HCEC 1CT (cell line): ENCODE measurements around the gene PSAT1.
"Not testable (repeated sequence)": the region's sequence is repeated elsewhere in the genome, so short reads cannot be mapped to it uniquely, and the experiment has no call there.

Source experiments
- DNase-seq: peaks from one replicate; pipeline ENCODE4 v3.0.0-alpha.2; 2017

Gene PSAT1

DNA sequence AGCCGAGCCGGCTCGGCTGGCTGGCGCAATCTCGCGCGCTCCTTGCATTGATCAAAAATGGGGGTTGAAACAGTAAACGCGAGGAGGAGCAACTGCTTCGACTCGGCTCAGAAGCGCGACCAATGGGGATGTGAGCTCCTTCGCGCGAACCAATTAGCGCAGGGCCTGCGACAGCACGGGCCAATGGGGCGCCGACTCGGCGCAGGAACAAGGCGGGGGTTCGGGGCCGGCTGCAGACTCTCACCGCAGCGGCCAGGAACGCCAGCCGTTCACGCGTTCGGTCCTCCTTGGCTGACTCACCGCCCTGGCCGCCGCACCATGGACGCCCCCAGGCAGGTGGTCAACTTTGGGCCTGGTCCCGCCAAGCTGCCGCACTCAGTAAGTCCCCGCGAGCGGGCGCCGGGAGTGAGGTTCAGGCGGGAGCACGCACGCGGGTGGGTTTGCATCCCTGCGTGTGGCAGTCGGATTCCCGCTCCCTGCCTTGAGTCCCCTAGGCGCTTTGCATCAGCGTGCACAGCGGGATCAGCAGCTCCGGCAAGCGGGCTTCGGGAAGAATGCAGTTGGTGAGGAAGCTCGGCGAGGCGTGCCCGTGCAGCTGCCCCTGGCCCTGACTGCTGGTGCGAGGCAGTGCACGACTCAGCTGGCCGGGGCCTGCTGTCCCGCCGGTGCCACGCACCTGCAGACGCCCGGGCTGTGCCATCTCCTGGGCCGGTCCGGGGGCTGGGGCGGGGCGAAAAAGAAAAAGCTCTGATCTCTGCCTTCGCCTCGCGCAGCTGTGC is at the start of gene PSAT1:
Gene PSAT1, plus strand, starts transcription at position 233 of the 779 bp plus-strand sequence. Its CDS starts 86 bp downstream, at position 319.
- peak; percentile 96 for DNase-seq

DNA sequence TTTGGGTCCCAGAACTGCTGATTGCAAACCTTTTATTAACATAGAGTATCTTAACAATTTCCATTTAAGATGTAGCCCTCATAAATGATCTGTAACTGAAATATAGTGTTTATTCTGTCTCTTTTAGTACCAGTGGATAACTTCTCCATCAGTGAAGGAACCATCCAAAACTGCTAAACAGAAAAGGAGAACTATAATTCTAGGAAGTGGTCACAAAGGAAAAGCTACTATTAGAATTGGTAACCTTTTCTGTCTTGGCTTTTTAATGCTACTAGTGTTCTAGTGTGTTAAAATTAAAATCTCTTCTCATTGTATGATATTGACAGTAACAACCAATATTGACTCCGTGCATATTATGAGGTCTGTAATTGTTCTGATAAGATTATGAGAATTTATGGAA is 48.3 kb upstream of the PSAT1 start:
- DNase-seq, result no peak

DNA sequence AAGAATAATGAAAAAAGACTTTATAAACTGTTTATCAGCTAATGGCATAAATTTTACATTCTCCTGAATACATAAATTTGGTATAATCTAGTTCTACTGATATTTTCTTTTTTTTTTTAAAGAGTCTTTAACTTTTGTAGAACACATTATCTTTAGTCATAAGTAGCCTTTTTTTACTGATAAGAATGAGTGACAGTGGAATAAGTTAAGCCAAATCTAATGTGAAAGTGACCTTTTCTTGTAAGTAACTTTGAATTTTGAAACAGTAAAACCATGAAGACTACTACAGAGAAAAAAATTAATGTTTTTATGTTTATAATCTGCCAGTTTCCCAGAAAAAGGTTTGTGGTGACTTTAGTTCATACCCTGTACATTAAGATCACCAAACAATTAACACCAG is 47.4 kb upstream of the PSAT1 start:
- no peak for DNase-seq

DNA sequence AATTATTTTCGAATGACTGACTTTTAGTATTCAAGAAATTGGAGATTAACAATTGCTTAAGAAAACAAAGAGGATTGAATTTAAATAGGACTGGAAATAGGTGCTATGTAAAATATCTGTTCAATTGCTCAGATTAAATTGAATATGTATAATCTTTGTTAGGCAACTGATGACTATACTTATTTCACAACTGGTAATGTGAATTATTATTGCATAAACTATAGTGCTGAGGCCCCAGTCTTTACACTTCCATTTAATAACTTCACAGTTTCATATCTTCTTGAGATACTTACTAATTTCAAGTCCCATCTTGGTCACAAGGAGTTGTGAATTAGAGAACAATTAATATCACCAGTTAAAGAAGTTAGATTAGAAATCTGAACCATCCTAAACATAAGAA is 44.3 kb upstream of the PSAT1 start:
- no peak for DNase-seq

DNA sequence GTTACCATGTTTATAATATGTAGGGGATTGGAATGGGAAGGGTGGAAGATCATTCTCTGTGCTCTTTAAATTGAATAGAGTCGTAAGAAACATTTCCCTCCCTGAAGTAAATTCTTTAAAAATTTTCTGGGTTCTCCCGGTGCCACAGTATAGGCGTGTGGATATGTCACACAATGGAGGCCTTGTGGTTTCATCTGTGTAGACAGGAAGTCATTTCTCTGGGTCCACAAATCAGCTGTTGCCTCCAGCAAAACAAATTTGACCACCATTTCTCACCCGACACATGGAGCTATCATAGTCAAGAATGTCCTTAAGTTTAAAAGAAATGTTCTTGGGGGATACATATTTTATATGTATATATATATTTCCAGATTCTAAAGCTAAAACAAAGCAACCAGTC is 43.6 kb upstream of the PSAT1 start:
- DNase-seq, result no peak

DNA sequence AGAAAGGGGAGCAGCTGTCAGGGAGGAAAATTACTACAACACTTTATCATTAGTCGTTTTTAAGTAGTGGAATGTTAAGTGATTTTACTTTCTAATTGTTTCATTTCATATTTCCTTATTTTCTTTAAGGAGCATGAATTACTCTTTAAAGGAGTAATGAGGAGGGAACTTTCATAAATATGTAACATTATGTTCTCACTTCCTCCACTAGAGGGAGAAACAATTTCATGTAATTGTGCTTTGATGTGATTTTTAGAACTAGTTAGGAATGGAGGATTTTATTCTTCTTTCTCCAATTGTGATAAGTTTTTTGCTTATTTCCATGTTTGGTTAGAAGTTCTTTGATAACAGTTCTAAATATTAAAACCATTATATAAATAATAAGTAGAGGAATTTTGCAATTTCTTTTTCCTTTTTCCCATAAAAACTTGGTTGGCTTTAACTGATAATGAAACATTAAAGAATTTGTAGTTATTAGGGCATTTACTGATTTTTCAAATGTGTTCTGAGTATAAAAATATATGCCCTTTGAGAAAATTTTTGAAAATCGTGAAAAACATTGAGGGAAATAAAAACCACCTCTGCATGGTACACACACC is 35.4 kb upstream of the PSAT1 start:
- peak; percentile 39 for DNase-seq

DNA sequence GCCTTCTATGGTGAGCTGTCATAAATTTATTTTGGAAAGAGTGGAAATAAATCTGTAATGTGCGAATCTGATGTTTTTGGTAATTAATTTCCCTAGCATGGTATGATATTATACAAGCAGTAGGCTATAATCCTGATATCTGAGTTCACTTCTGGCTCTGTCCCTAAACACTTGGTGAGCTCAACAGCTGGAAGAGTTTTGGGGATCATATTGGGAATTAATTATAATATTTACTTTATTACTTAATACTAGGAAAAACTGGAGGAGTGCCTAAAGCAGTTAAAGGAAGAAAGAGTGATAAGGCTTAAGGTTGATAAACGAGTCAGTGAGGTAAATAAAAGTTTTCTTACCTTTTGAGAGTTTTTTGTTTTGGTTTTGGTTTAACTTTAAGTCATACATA is 34.3 kb upstream of the PSAT1 start:
- DNase-seq, result no peak

DNA sequence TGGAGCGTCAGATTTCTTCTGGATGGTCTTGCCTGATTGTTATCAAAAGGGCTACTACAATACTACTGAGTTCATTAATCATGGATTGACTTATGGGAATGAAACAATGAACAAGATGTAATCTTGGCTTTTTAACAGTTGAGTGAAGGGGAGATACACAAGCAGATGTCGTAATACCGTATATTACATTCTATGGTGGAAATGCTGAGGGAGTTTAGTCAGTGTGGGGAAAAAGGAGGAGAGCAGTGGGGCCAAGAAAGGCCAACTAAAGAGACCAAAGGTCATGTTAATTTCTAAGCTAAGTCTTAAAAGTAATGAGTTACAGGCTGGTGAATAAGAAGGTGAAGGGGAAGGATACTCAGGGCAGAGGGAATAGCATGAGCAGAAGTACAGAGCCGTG is 29.0 kb upstream of the PSAT1 start:
- DNase-seq, result no peak

DNA sequence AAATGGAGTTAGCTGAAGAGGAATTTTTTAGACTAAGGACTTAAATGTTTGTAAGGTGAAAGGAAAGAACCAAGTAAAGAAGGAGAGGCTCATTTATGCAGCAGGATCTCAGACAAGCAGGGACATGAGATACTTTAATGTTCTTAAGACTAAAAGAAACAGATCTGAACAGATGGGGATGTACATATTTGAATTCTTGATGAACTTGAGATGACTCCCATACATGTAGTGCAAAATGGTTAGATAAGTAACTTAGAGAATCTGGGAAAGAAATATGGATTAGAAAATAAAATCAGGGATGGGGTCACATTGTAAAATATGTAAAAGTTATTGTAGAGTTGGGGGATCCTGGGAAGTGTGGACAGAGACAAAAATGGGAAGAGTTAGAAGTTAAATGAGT is 27.1 kb upstream of the PSAT1 start:
- DNase-seq, result no peak

DNA sequence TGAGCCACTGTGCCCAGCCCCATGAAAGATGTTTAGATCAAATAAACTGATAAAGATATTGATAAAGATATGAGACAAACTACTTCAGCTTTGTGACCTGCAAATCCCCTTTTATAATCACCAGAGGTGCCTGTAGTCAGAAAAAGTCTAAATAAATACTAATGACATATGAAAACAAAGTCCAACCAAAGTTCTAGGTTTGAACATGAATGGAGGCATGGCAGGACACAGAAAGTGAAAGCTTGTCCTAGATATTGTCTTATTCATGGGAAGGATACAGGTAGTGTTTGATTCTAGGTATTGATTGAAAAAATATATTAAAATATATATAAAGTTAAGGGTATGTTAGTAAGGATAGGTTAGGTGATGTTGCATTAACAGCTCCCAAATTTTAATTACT is 24.6 kb upstream of the PSAT1 start:
- no peak for DNase-seq

DNA sequence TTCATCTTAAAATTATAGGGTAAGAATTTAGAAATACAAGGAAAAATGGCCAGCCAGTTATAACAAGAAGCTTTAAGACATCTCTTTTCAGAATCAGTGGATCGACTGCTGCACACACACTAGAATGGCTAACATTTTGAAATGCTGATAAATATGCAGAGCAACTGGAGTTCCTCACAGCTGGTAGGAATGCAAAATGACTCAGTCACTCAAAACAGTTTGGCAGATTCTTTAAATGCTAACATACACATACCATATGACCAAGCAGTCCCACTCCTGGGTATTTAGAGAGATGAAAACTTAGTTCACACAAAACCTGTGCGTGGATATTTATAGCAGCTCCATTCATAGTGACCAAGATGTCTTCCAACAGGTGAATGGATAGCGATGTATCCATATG is 23.2 kb upstream of the PSAT1 start:
- peak; percentile 20 for DNase-seq

DNA sequence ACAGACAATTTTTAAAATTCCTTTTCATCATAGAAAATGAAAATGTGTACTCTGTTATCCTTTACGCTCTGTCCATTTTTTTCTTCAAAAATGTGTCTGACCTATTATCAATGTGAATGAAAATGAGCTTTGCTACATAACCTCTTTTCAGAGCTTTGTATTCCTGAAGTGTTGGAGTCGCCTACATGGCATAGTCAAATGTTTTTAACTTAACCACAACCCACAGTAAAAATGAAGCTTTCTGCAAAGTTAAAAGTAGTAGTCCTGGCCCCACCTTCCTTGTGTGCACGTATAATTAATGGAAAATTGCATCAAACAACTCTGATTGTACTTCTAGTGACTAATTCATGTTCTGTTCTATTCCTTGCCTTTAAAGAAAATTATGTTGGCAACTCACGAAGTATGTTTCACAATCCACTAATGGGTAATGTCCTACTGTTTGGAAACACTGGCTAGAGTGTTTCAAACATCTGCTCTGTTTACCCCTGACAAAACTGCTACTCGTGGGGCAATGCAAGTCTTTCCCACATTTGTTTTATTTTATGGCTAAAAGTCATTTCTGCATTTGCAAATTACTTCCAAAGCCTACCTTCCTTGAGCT is 18.6 kb upstream of the PSAT1 start:
- DNase-seq, result peak; percentile 76

DNA sequence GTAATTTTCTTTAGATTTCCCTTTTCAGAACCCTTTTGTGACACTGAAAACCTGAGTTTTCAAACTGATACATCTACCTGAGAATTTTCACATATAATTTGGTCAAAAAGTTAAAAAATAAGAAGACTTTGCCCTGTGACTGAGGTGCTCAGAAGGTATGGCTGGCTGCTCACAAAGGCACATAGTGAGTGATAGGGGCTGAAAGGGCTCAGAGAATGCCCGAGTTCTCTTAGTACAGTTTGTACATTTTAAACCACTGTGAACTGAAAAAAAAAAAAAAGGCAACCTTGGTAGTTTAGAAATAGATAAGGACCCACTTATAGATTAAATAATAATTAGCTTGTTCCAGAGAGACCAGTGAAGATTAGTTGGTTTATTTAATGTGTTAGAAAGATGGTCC is 18.1 kb upstream of the PSAT1 start:
- DNase-seq, result no peak

DNA sequence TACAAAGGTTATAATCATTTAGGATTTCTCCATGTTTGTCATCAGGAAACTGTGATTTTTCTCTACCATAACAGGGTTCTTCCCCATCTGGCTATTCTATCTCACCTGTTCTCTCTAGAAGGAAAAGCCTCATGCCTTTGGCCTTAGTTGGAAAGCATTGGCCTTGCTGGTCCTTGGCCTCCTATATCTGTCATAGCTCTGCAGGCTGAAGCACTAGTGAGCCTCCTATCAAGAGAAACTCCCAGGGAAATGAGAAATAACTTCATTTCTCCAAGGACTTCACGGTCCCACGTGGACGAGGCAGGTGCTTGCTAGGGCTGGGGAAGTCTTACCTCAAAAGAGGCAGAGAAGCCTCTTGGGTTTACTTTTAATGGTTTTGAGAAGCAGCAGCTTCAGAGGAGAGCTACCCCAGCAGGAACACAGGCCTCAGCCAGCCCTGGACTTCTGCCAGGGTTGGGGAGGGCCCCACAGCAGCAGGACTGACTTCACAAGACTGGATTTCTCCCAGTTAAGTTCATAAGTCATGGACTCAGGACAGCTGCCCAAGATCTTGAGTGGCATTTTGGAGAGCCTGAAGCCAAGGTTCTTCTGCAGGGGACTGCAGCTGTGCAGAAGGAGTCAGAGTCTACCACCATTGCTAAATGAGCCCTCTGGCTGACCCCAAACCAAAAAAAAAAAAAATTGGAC is 15.8 kb upstream of the PSAT1 start:
- peak; percentile 14 for DNase-seq

DNA sequence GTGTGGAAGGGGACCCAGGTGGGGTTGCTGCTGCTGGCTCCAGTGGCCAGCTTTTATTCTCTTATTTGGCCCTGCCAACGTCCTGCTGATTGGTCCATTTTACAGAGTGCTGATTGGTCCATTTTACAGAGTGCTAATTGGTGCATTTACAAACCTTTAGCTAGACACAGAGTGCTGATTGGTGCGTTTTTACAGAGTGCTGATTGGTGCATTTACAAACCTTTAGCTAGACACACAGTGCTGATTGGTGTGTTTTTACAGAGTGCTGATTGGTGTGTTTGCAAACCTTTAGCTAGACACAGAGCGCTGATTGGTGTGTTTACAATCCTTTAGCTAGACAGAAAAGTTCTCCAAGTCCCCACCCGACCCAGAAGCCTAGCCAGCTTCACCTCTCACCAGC is 12.7 kb upstream of the PSAT1 start:
- DNase-seq, result not testable (repeated sequence)

DNA sequence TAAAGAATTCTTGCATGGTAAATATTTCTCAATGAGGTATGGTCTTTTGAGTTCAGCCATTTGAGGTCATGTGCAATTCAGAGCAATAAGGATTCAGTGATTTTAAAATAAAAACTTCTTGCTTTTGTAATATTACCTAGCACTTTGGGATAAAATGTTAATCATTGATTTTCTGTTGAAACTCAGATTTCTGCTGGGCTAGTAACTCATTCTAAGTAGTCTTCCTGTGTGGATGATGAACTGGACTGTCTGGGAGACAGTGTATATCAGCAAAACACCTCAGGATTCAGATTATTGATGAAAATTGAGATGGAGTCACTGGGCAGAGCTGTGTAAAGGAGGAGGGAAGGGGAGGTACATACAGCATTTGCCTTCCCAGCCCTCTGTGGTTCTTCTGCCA is 10.8 kb upstream of the PSAT1 start:
- no peak for DNase-seq

DNA sequence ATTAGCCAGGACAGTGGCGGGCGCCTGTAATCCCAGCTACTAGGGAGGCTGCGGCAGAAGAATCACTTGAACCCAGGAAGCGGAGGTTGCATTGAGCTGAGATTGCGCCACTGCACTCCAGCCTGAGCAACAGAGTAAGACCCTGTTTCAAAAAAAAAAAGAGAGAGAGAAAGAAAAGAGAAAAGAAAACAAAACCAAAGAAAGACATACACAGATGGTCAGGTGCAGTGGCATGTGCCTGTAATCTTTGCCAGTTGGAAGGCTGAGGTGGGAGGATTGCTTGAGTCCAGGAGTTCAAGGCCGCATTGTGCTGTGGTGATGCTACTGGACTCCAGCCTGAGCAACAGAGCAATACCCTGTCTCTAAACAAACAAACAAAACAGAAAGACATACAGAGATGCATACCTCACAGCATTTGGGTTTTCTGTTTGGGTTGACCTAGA is 10.0 kb upstream of the PSAT1 start:
- no peak for DNase-seq

DNA sequence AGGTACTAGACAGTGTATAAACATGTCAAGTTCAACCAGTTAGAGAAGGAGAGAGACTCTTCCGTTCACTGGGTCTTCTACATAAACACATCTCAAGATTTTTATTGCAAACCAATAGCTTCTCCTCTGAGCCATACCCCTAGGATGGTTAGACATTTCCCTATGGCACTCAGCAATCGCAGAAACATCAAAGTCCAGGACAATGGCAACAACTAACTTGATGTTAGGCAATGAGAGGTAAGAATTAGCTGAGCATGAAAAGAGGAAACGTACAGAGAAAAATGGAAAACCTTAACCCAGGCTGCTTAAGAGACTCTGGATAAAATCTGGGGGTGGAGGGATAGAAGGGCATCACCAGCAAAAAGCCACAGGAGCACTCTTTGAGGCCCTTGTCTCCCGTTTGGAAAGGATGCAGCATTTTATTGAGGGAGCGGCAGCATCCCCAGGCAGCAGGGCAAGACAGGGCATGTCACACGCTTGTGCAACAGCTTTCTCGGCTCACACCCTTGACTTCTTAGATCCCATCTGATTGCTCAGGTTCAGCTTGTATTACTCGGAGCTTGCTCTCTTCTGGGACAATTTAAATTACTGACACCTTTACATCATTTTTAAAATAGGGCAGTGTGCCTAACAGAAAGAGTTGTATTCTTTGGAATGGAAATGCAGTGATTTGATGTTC is 8.6 kb upstream of the PSAT1 start:
- no peak for DNase-seq

DNA sequence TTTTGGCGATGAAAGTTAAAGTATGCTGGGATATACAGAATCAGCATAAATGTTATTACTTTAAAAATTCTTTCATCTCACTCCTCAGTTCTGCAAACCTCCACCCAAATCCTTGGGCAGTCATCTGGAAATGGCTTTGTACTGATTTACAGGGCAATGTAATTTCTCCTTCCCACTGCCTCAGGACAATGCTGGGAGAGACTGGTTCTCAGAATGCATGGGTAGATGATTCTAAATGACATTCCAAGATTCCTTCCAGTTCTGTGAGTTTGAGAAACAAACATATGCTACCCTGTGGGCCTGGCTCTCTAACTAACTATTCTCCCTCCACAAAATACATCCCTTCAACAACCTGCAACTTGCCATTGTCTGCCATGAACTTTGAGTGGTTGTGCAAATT is 7.5 kb upstream of the PSAT1 start:
- DNase-seq, result no peak

DNA sequence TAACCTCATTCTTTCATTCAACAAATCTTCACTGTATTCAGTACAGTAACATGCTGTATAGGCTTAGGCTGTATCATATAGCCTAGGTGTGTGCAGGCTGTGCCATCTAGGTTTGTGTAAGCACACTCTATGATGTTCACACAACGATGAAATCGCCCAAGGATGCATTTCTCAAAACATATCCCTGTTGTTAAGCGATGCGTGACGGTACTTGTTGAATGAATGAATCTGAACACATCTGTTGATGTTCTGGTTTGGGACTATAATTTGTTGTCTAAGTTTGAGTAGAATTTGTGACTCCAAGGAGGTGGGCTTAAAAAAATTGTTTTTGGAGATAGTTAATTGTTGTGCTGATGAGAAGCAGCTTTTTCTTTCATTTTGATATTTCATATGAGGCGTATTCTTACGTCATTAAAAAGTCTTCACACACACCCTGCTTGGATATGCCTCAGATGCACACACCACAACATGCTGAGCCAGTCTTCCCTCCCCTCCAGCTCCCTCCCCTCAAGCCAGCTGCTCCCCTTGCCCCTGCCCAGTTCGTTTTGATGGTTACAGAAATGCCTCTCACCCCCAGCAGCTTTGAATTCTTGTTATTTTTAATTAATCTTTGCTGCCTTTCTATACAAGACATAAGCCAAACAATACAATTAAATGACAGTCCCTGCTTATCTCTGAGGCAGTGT is 5.5 kb upstream of the PSAT1 start:
- DNase-seq, result no peak

DNA sequence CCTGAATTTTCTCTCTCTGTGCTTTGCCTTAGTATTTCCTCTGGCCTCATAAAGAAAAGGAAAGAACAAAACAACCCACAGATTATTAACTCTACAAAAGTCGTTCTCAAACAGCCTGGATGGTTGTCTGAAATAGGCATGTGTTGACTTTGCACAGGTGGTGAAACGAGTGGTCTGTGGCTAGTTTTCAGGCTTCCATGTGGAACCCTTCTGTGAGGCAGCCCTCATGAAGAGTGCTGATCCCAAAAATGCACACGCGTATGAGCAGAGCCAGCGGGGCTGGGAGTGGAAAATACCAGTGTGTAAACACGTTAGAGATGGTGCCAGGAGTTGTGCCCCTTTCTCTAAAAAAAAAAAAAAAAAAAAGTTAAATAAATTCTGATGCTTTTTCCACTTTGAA is 4.9 kb upstream of the PSAT1 start:
- no peak for DNase-seq

DNA sequence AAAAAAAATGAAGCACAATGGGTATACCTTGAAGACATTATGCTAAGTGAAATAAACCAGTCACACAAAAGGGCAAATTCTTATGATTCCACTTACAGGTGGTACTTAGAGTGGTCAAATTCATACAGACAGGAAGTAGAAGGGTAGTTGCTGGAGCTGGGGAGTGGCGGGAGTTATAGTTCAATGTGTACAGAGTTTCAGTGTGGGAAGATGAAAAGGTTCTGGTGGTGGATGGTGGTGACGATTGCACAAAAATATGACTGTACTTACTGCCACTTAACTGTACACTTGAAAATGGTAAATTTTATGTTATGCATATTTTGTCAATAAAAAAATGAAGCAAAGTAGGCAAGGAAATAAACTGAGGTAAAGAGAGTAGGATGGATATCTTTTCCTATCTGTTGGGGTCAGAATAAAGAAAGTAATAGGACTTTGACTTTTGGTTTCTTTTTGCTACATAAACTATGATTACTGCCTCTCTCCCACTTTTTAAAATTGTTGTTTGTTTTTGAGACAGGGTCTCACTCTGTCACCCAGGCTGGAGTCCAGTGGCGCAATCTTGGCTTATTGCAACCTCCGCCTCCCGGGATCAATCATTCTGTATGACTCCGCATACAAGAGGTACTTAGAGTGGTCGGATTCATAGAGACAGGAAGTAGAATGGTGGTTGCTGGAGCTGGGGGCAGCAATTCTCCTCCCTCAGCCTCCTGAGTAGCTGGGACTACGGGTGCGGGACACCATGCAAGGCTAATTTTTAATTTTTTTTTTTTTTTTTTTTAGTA is 4.0 kb upstream of the PSAT1 start:
- DNase-seq, result no peak
